GM23338 (cell line): ENCODE data around the gene COPS4.

Experiments
- CREB1 ChIP-seq: fragments of 250-450 bp; sonication (Bioruptor Pico); IDR thresholded peaks from 2 replicates; pipeline ENCODE4 v1.5.0; 2020; ENCODE audit warnings: low read depth, mild to moderate bottlenecking, moderate library complexity
- CTCF ChIP-seq, 2 experiments: fragments of 200-600 bp in 1 of 2; sonication (generic) in 1 of 2; conservative IDR thresholded peaks; 2 replicates each; pipeline versions ENCODE4 v1.5.1 to v1.6.1; 2016 to 2017; ENCODE audit warnings: antibody characterized with exemption in 2 of 2, low read depth in 2 of 2, mild to moderate bottlenecking in 2 of 2, moderate library complexity in 1 of 2
- POLR2AphosphoS5 ChIP-seq: IDR thresholded peaks from 2 replicates; pipeline ENCODE4 v1.6.1; 2016; ENCODE audit warnings: antibody characterized with exemption, low read depth

GRCh38 chr4:83009529-83009928 lies 25.5 kb upstream of the COPS4 start:
- TF ChIP-seq CTCF (conservative IDR thresholded peaks at IDR 0.05; ENCODE audit: low read depth in 2 of 2), result no peak
- no peak for TF ChIP-seq POLR2AphosphoS5
- TF ChIP-seq CREB1, result no peak
